ENCODE measurements around the gene PPP4R4.

DNA sequence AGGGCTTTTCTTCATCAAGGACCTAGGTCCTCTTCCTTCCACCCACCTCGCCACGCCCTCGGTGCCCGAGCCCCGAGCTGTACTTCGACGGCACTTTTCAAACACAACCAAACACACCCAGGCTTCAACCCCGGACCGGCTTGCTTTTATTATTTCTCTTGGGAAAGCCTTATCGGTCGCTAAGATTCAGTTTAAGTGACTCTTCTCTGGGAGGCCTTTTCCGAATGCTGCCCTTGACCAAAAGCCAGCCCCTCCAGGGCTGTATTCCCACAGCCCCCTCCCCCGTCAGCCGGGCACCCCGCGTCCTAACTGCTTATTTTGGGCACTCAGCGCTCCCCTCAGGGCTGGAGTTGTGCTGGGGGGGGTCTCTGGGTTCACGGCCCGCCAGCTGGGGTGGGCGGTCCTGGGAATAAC, 644 bp upstream of the PPP4R4 start:
- TF ChIP-seq POLR2A (IDR thresholded peaks at IDR 0.05; ENCODE audit: low read depth, low read length) (no peak), FOS (IDR thresholded peaks at IDR 0.05; ENCODE audit: low read depth, low read length) (no peak), MAZ (IDR thresholded peaks at IDR 0.05; ENCODE audit: borderline replicate concordance, low read depth, low read length) (no peak), CEBPB (IDR thresholded peaks at IDR 0.05; ENCODE audit: low read depth, low read length) (no peak), NFE2L2 (IDR thresholded peaks at IDR 0.05; ENCODE audit: low read depth, low read length) (no peak), RFX5 (IDR thresholded peaks at IDR 0.05; ENCODE audit: low read depth, low read length) (no peak), SMC3 (IDR thresholded peaks at IDR 0.05; ENCODE audit: low read depth, low read length) (no peak), BHLHE40 (IDR thresholded peaks at IDR 0.05; ENCODE audit: low read depth, low read length) (no peak), MXI1 (IDR thresholded peaks at IDR 0.05; ENCODE audit: borderline replicate concordance, low read depth, low read length) (no peak), MAFK (IDR thresholded peaks at IDR 0.05; ENCODE audit: low read depth, low read length) (no peak), RCOR1 (IDR thresholded peaks at IDR 0.05; ENCODE audit: insufficient replicate concordance, low read length) (no peak), CHD1 (IDR thresholded peaks at IDR 0.05; ENCODE audit: low read depth, low read length) (no peak)
- TF ChIP-seq, protein P1, sequence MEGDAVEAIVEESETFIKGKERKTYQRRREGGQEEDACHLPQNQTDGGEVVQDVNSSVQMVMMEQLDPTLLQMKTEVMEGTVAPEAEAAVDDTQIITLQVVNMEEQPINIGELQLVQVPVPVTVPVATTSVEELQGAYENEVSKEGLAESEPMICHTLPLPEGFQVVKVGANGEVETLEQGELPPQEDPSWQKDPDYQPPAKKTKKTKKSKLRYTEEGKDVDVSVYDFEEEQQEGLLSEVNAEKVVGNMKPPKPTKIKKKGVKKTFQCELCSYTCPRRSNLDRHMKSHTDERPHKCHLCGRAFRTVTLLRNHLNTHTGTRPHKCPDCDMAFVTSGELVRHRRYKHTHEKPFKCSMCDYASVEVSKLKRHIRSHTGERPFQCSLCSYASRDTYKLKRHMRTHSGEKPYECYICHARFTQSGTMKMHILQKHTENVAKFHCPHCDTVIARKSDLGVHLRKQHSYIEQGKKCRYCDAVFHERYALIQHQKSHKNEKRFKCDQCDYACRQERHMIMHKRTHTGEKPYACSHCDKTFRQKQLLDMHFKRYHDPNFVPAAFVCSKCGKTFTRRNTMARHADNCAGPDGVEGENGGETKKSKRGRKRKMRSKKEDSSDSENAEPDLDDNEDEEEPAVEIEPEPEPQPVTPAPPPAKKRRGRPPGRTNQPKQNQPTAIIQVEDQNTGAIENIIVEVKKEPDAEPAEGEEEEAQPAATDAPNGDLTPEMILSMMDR (conservative IDR thresholded peaks at IDR 0.05; ENCODE audit: low read depth, low read length) = no peak

Data from IMR-90 (cell line).